Posterior cingulate gyrus (tissue), 11 donors: Measurements from ENCODE around the gene VIPAS39.

Experiments used
- DNase-seq, 10 donors: peaks; one replicate each; pipeline versions ENCODE4 v3.0.0 to v3.0.0-alpha.2; 2020 to 2021; ENCODE audit warnings: mixed read lengths in 3 of 10
- intact Hi-C: fragments of 100-400 bp; cut with DNase I; formaldehyde crosslinking; loops from one replicate; pipeline ENCODE4 v1.15.1; 2023

The VIPAS39 gene

DNA sequence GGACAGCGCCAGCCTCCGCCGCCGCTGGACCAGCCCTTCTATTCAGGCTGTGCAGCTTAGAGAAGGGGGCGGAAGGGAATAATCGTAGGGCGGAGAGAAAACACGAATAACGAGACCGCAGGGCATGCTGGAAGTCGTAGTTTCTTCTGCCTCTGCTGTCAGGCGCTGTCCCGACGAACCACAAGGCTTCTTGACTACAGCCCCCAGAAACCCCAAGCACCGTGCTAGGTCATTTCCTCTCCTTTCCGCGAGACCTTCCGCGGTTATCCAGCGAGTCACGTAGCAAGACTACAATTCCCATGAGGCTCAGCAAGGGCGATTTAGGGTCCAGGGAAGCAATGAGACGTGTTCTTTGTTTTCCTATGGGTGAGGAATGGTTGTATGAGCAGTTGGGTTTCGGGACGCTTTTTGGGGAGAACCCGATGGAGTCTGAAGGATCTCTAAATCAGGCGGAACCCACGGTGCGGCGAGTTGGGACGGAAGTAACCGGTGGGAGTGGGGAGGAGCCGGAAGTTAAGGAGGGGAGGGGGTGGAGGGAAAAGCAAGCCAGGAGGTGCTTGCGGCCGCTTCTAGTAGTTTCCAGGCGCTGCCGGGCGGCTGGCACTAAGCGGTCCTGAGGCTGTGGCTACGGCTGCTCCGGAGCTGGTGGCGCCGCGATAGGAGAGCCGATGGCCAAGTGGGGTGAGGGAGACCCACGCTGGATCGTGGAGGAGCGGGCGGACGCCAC lies at the start of gene VIPAS39, which contains the start of gene AHSA1:
Gene VIPAS39, minus strand, starts transcription at position 80 of the 727 bp plus-strand sequence. CDS start 3,499 bp downstream, outside the sequence.
Gene AHSA1, plus strand, starts transcription at position 572 of the 727 bp plus-strand sequence. Its CDS starts 97 bp downstream, at position 669.
- intact Hi-C loops, result loop anchor here (2.0 to 10.0 kb wide), 5 partner anchors 83 to 250 kb away; partner anchors contain the start of genes ALKBH1, GSTZ1, POMT2 and SAMD15
- DNase-seq, result peak; percentile 92 to 99 (median 95)

DNA sequence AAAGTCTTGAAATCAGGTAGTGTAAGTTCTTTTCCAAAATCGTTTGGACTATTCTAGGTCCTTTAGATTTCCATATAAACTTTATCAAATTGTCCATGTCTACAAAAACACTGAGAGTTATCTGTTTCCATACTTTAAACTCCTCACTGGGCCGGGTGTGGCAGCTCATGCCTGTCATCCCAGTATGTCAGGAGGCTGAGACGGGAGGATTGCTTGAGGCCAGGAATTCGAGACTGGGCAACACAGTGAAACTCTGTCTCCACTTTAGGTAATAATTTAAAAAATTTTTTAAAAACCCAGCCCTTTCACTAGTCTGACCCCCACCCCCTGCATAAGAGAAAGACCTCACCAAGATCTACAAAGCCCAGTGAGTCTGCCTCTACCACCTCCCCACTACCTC lies 47.6 kb upstream of the VIPAS39 start:
- DNase-seq, result no peak
- intact Hi-C loops, result no loop called here

GRCh38 chr14:77503138-77503537 lies 45.7 kb upstream of the VIPAS39 start:
- no peak for DNase-seq
- intact Hi-C loops, result no loop called here

- no peak for DNase-seq
- intact Hi-C loops, result no loop called here
Measured at GRCh38 chr14:77502109-77502782, 44.8 kb upstream of the VIPAS39 start.

- peak in 1 of 10 donors; percentile 68 for DNase-seq
- intact Hi-C loops, result no loop called here
Measured at GRCh38 chr14:77498984-77499527, 41.7 kb upstream of the VIPAS39 start.

DNA sequence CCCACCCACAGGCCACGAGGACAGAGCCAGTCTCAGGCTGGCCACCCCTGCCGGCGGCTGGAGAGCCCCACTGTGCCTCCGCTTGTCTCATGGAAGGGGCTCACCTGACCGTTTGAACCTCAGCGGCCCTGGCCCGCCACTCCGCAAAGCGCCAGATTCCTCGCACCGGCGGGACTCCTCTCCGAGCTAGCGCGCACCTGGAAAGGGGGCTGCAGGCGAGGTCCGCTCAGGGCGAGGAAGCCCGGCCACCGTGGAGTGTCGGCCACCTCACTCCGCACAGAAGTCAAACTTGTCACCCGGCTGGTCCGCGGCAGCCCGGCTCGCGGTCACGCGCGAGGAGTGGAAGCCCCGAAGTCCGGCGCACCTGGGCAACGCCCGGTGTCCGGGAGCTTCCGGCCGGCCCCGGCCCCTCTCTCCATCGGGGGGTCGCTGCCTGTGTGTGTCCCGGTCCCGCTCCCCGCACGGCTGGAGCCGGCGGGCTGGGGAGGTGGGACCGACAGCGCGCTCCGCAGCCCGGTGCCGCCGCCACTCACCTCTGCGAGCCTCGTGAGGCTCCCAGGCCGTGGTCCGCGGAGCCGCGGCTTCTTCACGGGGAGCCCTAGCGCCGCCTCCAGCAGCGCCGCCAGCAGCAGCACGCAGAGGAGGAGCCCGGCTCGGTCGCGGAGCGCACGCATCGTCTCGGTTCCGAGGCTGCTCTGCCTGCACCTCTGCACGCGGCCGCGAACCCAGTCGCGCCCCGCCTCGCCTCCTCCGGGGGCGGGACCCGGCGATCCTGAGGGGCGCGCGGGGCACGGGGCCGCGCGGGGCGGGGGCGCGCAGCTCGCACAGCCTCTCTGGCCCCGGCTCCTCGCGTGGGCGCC lies 40.9 kb upstream of the VIPAS39 start, which contains the start of gene ISM2:
Gene ISM2, minus strand, starts transcription at position 697 of the 860 bp plus-strand sequence. Its CDS starts 23 bp downstream, at position 674.
- intact Hi-C loops, result no loop called here

DNA sequence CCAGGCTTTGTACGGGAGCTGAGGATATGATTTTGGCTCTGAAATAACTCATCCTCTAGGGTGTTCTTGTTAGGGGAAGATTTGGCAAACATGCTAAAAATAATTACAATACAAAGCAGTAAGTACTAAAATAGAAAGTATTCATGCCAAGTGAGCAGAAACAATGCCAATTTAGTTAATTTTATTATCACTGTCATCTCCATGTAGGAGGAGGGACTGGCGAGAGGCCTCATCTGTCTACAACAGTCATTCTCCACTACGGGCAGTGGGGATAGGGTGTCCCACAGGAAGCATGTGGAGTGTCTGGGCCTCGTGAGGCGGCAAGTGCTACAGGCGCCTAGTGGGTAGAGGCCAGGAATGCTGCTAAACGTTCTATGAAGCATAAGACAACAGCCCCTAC lies 37.9 kb upstream of the VIPAS39 start:
- intact Hi-C loops, result no loop called here
- DNase-seq, result peak in 3 of 10 donors; percentile 49 to 82 (median 67)

More for the DNA sequence above, 40.9 kb upstream of the VIPAS39 start, which contains the start of gene ISM2:
- peak in 8 of 10 donors; percentile 26 to 90 (median 37) for DNase-seq

- peak in 1 of 10 donors; percentile 74 for DNase-seq
- intact Hi-C loops, result no loop called here
Measured at GRCh38 chr14:77491056-77491455, 33.7 kb upstream of the VIPAS39 start.

- intact Hi-C loops, result no loop called here
- DNase-seq, result peak in 1 of 10 donors; percentile 39
Measured at GRCh38 chr14:77490347-77490986, 33.1 kb upstream of the VIPAS39 start.

DNA sequence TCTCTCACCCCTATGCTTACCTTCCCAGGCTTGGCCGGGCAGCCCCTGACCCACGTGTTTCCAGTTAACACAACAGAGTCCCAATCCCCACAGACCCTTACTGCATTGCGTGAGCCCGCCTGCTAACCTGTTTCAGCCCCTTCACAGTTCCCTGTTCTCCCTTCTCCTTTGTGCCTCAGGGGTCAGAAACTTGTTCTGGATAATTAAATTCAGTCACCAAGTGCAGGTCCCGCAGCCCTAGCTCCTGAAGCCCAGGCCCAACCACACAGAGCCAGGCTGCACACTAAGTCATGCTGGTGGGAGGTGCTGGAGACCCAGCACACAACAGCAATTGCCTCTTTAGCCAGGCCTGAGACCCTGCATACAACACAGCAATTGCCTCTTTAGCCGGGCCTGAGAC lies 31.6 kb upstream of the VIPAS39 start:
- DNase-seq, result peak in 1 of 10 donors; percentile 43
- intact Hi-C loops, result no loop called here

- intact Hi-C loops, result no loop called here
Measured at GRCh38 chr14:77488558-77488957, 31.2 kb upstream of the VIPAS39 start.

GRCh38 chr14:77485901-77486678 lies 28.7 kb upstream of the VIPAS39 start:
- intact Hi-C loops, result no loop called here
- DNase-seq, result peak in 1 of 10 donors; percentile 61

More at GRCh38 chr14:77488558-77488957, 31.2 kb upstream of the VIPAS39 start:
- peak in 1 of 10 donors; percentile 71 for DNase-seq

DNA sequence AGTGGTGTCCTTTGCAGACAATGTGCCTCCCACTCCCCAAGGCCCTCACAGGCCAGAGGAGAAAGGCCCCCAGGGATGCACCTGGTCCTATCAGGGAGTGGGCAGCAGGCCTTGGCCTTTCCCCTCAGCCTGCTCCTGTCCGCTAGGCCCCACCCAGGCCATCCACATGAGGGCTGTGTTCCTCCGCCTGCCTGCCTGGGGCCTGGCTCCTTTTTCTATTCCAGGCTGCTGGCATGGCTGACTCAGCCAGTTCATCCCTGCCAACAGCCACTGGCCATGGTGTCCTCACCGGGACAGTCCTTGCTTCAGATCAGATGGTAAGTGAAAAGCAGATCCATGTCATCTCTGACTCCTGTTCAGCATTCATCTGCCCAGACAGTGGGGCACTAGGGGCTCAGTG lies 27.9 kb upstream of the VIPAS39 start:
- intact Hi-C loops, result no loop called here

GRCh38 chr14:77482422-77482821 lies 25.0 kb upstream of the VIPAS39 start:
- intact Hi-C loops, result no loop called here
- DNase-seq, result peak in 1 of 10 donors; percentile 49

More for the DNA sequence above, 27.9 kb upstream of the VIPAS39 start:
- peak in 1 of 10 donors; percentile 61 for DNase-seq

DNA sequence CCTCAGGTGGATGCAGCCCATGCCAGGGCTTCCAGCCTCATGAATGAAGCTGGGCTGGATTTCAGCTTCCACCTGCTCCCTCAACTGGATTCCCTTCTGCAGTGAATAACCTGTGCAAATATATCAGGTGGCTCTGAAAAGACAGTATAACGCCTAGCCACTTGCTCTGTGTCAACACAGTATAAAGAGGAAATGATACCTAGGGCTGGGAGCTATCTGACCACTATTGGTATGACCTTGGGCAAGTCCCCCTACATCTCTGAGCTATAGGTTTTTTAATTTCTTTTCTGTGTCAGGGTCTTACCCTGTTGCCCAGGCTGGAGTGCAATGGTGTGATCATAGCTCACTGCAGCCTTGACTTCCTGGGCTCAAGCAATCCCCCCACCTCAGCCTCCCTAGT lies 21.4 kb upstream of the VIPAS39 start:
- DNase-seq, result peak in 1 of 10 donors; percentile 2
- intact Hi-C loops, result no loop called here

DNA sequence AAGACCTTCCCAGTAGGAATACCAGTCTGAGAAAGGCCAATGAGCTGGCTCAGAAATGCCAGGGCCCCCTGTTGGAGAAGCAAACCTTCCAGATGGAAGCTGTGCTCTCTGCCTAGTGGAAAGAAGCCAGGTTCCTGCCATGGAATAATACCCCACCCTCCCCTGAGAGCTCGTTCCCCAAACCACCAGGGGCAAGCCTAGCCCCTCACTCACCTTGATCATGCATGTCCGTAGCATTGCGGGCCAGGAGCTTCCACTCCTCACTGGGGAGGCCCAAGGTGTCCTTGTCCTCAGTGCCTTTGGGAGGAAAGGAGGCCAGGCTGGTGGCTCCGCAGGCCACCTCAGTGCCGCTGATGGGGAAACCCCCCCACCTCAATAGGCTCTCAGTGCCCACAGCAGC lies 20.6 kb upstream of the VIPAS39 start:
- intact Hi-C loops, result no loop called here
- peak in 1 of 10 donors; percentile 49 for DNase-seq

- DNase-seq, result peak in 1 of 10 donors; percentile 77
- intact Hi-C loops, result no loop called here
Measured at GRCh38 chr14:77475432-77476115, 18.2 kb upstream of the VIPAS39 start.
